Panc1 (cell line): ENCODE measurements around the gene STK35.

Experiments
- CTCF ChIP-seq: fragments of 450-650 bp; IDR thresholded peaks from 2 replicates; pipeline ENCODE4 v1.5.1; 2017; ENCODE audit warnings: mild to moderate bottlenecking
- POLR2AphosphoS5 ChIP-seq: IDR thresholded peaks from 2 replicates; pipeline ENCODE4 v1.6.1; 2012; ENCODE audit warnings: mild to moderate bottlenecking, low read depth, low read length, moderate library complexity
- REST ChIP-seq, 2 experiments: IDR thresholded peaks; 2 replicates each; pipeline ENCODE4 v1.6.1; 2011 to 2012; ENCODE audit warnings: low read depth in 2 of 2, control low read depth in 1 of 2, low read length in 1 of 2, mild to moderate bottlenecking in 1 of 2, moderate library complexity in 1 of 2; ENCODE audit not compliant: insufficient read depth in 1 of 2

- TF ChIP-seq POLR2AphosphoS5 (no peak), CTCF (no peak), REST (IDR thresholded peaks at IDR 0.05; ENCODE audit: insufficient read depth in 1 of 2, low read depth in 2 of 2, low read length in 1 of 2) (no peak)
Measured at GRCh38 chr20:2130062-2130591, 28.5 kb downstream of the STK35 start.
